IMR-90 (cell line): ENCODE measurements around the gene DSCAM. TPM values are rescaled to one million over a fixed set of nuclear protein-coding genes. Genes with fewer than 3 reads are reported as not detected.

Source experiments
- ATAC-seq: fragments of 200-7000 bp; cut with Tn5 transposase; 2 replicates; pipeline ENCODE4 v1.9.1; 2020; ENCODE audit warnings: low read depth, mild to moderate bottlenecking, moderate library complexity
- BruUV-seq: library from RNA; stranded (reverse); fragments of 400-500 nt; replicated peaks from 2 replicates; lab custom pipeline; 2021; lab: Mats Ljungman, UMichigan
- CTCF ChIA-PET: fragments of 300-600 bp; formaldehyde crosslinking; extraction: SDS; loops from one replicate; lab custom pipeline; 2021; ENCODE audit warnings: antibody characterized with exemption; lab: Yijun Ruan, JAX
- POLR2A ChIA-PET: fragments of 300-600 bp; sonication (Branson Sonifier 250); formaldehyde crosslinking; loops from one replicate; lab custom pipeline; 2022; ENCODE audit warnings: antibody characterized with exemption; ENCODE audit not compliant: unreplicated experiment; lab: Charles Lee
- DNase-seq: peaks from one replicate; pipeline ENCODE4 v3.0.0; 2013
- H2AFZ ChIP-seq: replicated peaks from 2 replicates; pipeline ENCODE3; 2013; ENCODE audit warnings: low read length, mild to moderate bottlenecking; ENCODE audit not compliant: poor library complexity
- H2AK5ac ChIP-seq: 2 replicates; pipeline ENCODE4 v1.6.1; 2013; ENCODE audit warnings: low read depth, low read length, inconsistent platforms
- H2AK9ac ChIP-seq: replicated peaks from 2 replicates; pipeline ENCODE3; 2013; ENCODE audit warnings: mild to moderate bottlenecking, low read depth, low read length, moderate library complexity; ENCODE audit not compliant: poor library complexity
- H2BK120ac ChIP-seq: 2 replicates; pipeline ENCODE4 v1.6.1; 2013; ENCODE audit warnings: low read depth, low read length, inconsistent platforms
- H2BK15ac ChIP-seq: 3 replicates; pipeline ENCODE4 v1.6.1; 2013; ENCODE audit warnings: low read depth, low read length, inconsistent platforms
- H2BK20ac ChIP-seq: 2 replicates; pipeline ENCODE4 v1.6.1; 2013; ENCODE audit warnings: low read depth, mild to moderate bottlenecking, inconsistent platforms, low read length, moderate library complexity
- H2BK5ac ChIP-seq: 2 replicates; pipeline ENCODE4 v1.6.1; 2013; ENCODE audit warnings: mild to moderate bottlenecking, low read depth, low read length, inconsistent platforms; ENCODE audit not compliant: poor library complexity, severe bottlenecking
- H3K14ac ChIP-seq: replicated peaks from 2 replicates; pipeline ENCODE4 v1.6.1; 2013; ENCODE audit warnings: low read depth, low read length, inconsistent platforms
- H3K18ac ChIP-seq: 2 replicates; pipeline ENCODE4 v1.6.1; 2013; ENCODE audit warnings: low read depth, low read length, control low read depth
- H3K23ac ChIP-seq: 2 replicates; pipeline ENCODE4 v1.6.1; 2013; ENCODE audit warnings: low read depth, low read length, inconsistent platforms
- H3K27ac ChIP-seq: 2 replicates; pipeline ENCODE4 v1.5.1; 2013; ENCODE audit warnings: mild to moderate bottlenecking, control low read depth, low read length; ENCODE audit not compliant: insufficient read depth
- H3K27me3 ChIP-seq: 2 replicates; pipeline ENCODE4 v1.6.1; 2013; ENCODE audit warnings: low read length; ENCODE audit not compliant: control insufficient read depth, insufficient read depth
- H3K36me3 ChIP-seq: 2 replicates; pipeline ENCODE4 v1.6.1; 2013; ENCODE audit warnings: low read length, mixed read lengths; ENCODE audit not compliant: control insufficient read depth, insufficient read depth
- H3K4ac ChIP-seq: 2 replicates; pipeline ENCODE4 v1.6.1; 2013; ENCODE audit warnings: low read depth, low read length, inconsistent platforms
- H3K4me1 ChIP-seq: 2 replicates; pipeline ENCODE4 v1.6.1; 2013; ENCODE audit warnings: low read length, mixed read lengths; ENCODE audit not compliant: control insufficient read depth, insufficient read depth
- H3K4me2 ChIP-seq: 2 replicates; pipeline ENCODE4 v1.6.1; 2013; ENCODE audit warnings: low read depth, mild to moderate bottlenecking, control low read depth, low read length, moderate library complexity
- H3K4me3 ChIP-seq: 2 replicates; pipeline ENCODE4 v1.5.1; 2013; ENCODE audit warnings: low read depth, mild to moderate bottlenecking, control low read depth, low read length, moderate library complexity; ENCODE audit not compliant: insufficient read depth
- H3K56ac ChIP-seq: 2 replicates; pipeline ENCODE4 v1.6.1; 2013; ENCODE audit warnings: low read length, inconsistent platforms; ENCODE audit not compliant: insufficient read depth; ENCODE audit errors: extremely low read depth
- H3K79me1 ChIP-seq, 2 experiments: 2 replicates each; pipeline ENCODE4 v1.6.1; 2013; ENCODE audit warnings: low read length in 2 of 2, inconsistent platforms in 1 of 2, low read depth in 1 of 2
- H3K9ac ChIP-seq: 2 replicates; pipeline ENCODE4 v1.6.1; 2013; ENCODE audit warnings: low read depth, low read length, control low read depth
- H3K9me1 ChIP-seq: 2 replicates; pipeline ENCODE4 v1.6.1; 2013; ENCODE audit warnings: low read length, inconsistent platforms; ENCODE audit not compliant: insufficient read depth
- H3K9me3 ChIP-seq: 2 replicates; pipeline ENCODE4 v1.6.1; 2013; ENCODE audit warnings: low read length; ENCODE audit not compliant: control insufficient read depth, insufficient read depth
- H4K20me1 ChIP-seq: 2 replicates; pipeline ENCODE4 v1.6.1; 2013; ENCODE audit warnings: low read length, inconsistent platforms; ENCODE audit not compliant: insufficient read depth
- H4K5ac ChIP-seq: 2 replicates; pipeline ENCODE4 v1.6.1; 2013; ENCODE audit warnings: mild to moderate bottlenecking, low read depth, low read length, control low read depth
- H4K8ac ChIP-seq, 2 experiments: 2 replicates each; pipeline ENCODE4 v1.6.1; 2013; ENCODE audit warnings: low read depth in 2 of 2, low read length in 2 of 2, control low read depth in 1 of 2, inconsistent platforms in 1 of 2
- H4K91ac ChIP-seq: 2 replicates; pipeline ENCODE4 v1.6.1; 2013; ENCODE audit warnings: low read depth, low read length, inconsistent platforms; ENCODE audit not compliant: insufficient read depth
- BHLHE40 ChIP-seq: fragments of 150-350 bp; IDR thresholded peaks from 2 replicates; pipeline ENCODE4 v1.6.1; 2016; ENCODE audit warnings: mild to moderate bottlenecking, low read depth, low read length
- MXI1 ChIP-seq: IDR thresholded peaks from 2 replicates; pipeline ENCODE4 v1.6.1; 2012; ENCODE audit warnings: low read depth, mild to moderate bottlenecking, low read length, moderate library complexity, borderline replicate concordance
- POLR2A ChIP-seq: IDR thresholded peaks from 2 replicates; pipeline ENCODE4 v1.6.1; 2012; ENCODE audit warnings: mild to moderate bottlenecking, low read depth, low read length
- RCOR1 ChIP-seq: IDR thresholded peaks from 2 replicates; pipeline ENCODE4 v1.6.1; 2012; ENCODE audit warnings: mild to moderate bottlenecking, low read length, improper control_type of control experiment; ENCODE audit not compliant: insufficient replicate concordance
- whole genome bisulfite sequencing, 2 experiments: methylation state at CpG; one replicate each; pipeline versions ENCODE4 v1.1.5 to v1.1.7; 2013; ENCODE audit warnings: missing lambda C conversion rate in 2 of 2; ENCODE audit not compliant: insufficient read length in 1 of 2; ENCODE audit errors: extremely low coverage in 2 of 2; 5-methylcytosine and 5-hydroxymethylcytosine counted together
- dilution Hi-C: fragments of 300-500 bp; cut with HindIII; formaldehyde crosslinking; loops from one replicate; pipeline ENCODE4 v1.14.3; 2018; ENCODE audit warnings: low sequenced_read_pairs; ENCODE audit not compliant: unreplicated experiment
- in situ Hi-C: fragments of 300-500 bp; cut with MboI; formaldehyde crosslinking; loops from 3 replicates; pipeline ENCODE4 v1.14.3; 2019; ENCODE audit warnings: low sequenced_read_pairs, inconsistent platforms, mixed read lengths
- intact Hi-C: fragments of 100-400 bp; cut with micrococcal nuclease; formaldehyde crosslinking; loops from 2 replicates; pipeline ENCODE4 v1.10.0; 2022
- polyA plus RNA-seq, 3 experiments: library from polyadenylated mRNA; depleted of rRNA; stranded (reverse); fragments of >200 nt; gene quantifications; 2 replicates each; pipeline ENCODE4 v1.2.3, GENCODE V29; 2012; ENCODE audit warnings: low replicate concordance in 1 of 3
- total RNA-seq: library from RNA; depleted of rRNA; stranded (reverse); fragments of >200 nt; gene quantifications from 2 replicates; pipeline ENCODE4 v1.2.3, GENCODE V29; 2012

Gene DSCAM
- total and polyA plus RNA-seq, 2 of the 4 experiments (the other 2 are of a cell fraction), result under 0.01 to 0.02 TPM

DNA sequence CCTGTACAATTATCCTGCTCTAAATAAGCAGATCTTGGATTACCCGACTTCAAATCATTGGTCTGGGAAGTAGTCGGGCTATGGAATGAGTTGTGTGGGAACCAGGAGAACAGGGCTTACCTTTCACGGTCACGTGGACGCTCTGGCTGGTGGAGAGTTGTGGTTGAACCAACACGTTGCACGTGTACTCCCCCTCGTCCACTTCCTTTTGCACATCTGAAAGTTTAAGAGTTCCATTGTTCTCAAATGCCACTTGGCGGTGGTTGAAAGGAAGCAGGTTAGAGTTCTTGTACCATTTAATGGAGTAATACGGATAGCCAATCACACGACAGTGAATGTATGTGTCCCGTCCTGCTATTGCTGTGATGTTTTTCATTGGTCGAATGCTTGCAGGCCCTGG, 509.0 kb downstream of the DSCAM start:
- no peak overlapping the region for H3K23ac ChIP-seq
- H4K8ac ChIP-seq, result no peak overlapping the region
- H4K20me1 ChIP-seq, result no peaks in the 10 kb centered on the region
- no peak overlapping the region for H2BK15ac ChIP-seq
- intact Hi-C loops, result no loop called here
- no peak overlapping the region for H4K5ac ChIP-seq
- no peak overlapping the region for H2BK120ac ChIP-seq
- no peak overlapping the region for H3K9ac ChIP-seq
- H3K4me2 ChIP-seq, result no peak overlapping the region
- peaks cover 18% of the 10 kb centered on the region for H3K9me3 ChIP-seq
- H3K4me1 ChIP-seq, result no peaks in the 10 kb centered on the region
- WGBS, 2 experiments, result 60% methylated on average over 1 of the region's 13 CpGs; no CpG with 5 or more reads in 1 of the 2 experiments
- H3K4me3 ChIP-seq, result no peak overlapping the region
- no TSS peak for BruUV-seq
- H3K18ac ChIP-seq, result no peak overlapping the region
- no peak overlapping the region for H2AK5ac ChIP-seq
- H4K91ac ChIP-seq, result no peak overlapping the region
- H3K27ac ChIP-seq, result no peak overlapping the region
- H3K79me1 ChIP-seq, result no peaks in the 10 kb centered on the region
- POLR2A ChIA-PET, result no interaction called here
- DNase-seq, result no peak
- no peak overlapping the region for H3K14ac ChIP-seq
- dilution Hi-C loops, result no loop called here
- CTCF ChIA-PET, result no interaction called here
- no peak overlapping the region for H3K4ac ChIP-seq
- TF ChIP-seq RCOR1 (no peak), BHLHE40 (no peak), POLR2A (no peak), MXI1 (no peak)
- no peaks in the 10 kb centered on the region for H3K27me3 ChIP-seq
- no peaks in the 10 kb centered on the region for H3K9me1 ChIP-seq
- no peak overlapping the region for H2AK9ac ChIP-seq
- no peak overlapping the region for H2AFZ ChIP-seq
- in situ Hi-C loops, result no loop called here
- H2BK20ac ChIP-seq, result no peak overlapping the region
- H3K36me3 ChIP-seq, result no peaks in the 10 kb centered on the region
- no peak for ATAC-seq
- no peak overlapping the region for H3K56ac ChIP-seq
- H2BK5ac ChIP-seq, result no peak overlapping the region
